ENCODE data around the gene BTBD6. TPM values are rescaled to one million over a fixed set of nuclear protein-coding genes. Genes with fewer than 3 reads are reported as not detected.

The BTBD6 gene
- total and polyA plus RNA-seq, 2 donors (not counting 3 experiments of a cell fraction or from before 2014, with no cell fraction given) = 63.1 to 65.0 TPM

DNA sequence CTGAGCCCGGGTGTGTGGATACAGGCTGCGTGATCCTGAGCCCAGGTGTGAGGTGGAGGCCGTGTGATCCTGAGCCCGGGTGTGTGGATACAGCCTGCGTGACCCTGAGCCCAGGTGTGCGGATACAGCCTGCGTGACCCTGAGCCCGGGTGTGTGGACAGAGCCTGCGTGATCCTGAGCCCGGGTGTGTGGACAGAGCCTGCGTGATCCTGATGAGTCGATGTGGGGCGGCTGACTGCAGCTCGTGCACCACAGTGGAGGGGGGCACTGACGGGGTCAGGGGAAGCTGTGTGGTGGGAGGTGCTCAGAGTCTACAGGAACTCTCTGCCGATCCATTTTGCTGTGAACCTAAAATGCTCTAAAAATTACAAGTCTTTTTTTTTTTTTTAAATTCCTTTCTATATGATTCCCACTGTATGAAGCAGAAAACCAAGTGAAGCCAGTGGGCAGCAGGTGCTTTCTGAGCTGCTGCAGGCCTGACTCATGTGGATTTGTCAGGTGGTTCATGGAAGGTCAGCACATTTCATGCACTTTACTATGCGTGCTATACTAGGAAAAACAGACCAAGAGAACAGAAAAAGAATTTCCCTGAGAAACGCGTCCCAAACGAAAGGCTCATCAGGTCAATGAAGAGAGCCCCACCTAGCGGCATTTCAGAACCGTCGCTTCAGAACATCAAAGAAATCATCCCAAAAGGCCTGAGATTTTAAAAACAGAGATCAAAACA is 33.2 kb downstream of the BTBD6 start:
- FAIRE-seq = peak; percentile 85
- no peak overlapping the region for H2AFZ ChIP-seq (ENCODE audit: low read depth, low read length)
- ChIA-PET CTCF (interaction anchor here (1.4 to 2.4 kb wide), 3 partner anchors 71 to 191 kb away, joined by 4 to 16 read pairs (median 6); partner anchors contain the start of gene JAG2), POLR2A (no interaction called here)
- no peaks in the 10 kb centered on the region for H3K9me1 ChIP-seq (replicated peaks; ENCODE audit: control insufficient read depth, extremely low read depth, insufficient read depth, low read length)
- no peak overlapping the region for H3K27ac ChIP-seq (ENCODE audit: insufficient read depth, low read depth, low read length)
- no peaks in the 10 kb centered on the region for H4K20me1 ChIP-seq (replicated peaks; ENCODE audit: control insufficient read depth, extremely low read depth, insufficient read depth, low read length)
- no peak overlapping the region for H3K4me3 ChIP-seq (replicated peaks in 1 of 3; ENCODE audit: insufficient read depth in 1 of 3, low read depth in 1 of 3, low read length in 3 of 3)
- H3K27me3 ChIP-seq (ENCODE audit: control insufficient read depth in 2 of 2, insufficient read depth in 2 of 2, low read length in 2 of 2) = no peaks in the 10 kb centered on the region
- peaks cover 0 to 5% of the 10 kb centered on the region in 2 experiments for H3K36me3 ChIP-seq (ENCODE audit: control insufficient read depth in 2 of 2, extremely low read depth in 1 of 2, insufficient read depth in 2 of 2, low read length in 2 of 2)
- DNase-seq (ENCODE audit: low read depth, low spot score) = peak; percentile 61
- BruUV-seq (replicated peaks) = no TSS peak
- H3K9me3 ChIP-seq (replicated peaks; ENCODE audit: control insufficient read depth, insufficient read depth, low read length) = no peaks in the 10 kb centered on the region
- no peak overlapping the region for H3K4me2 ChIP-seq (ENCODE audit: insufficient read depth, low read length)
- dilution Hi-C loops (cut with MboI; ENCODE audit: extremely low pct_ligation_motif_present, low sequenced_read_pairs) (no loop called here), intact Hi-C loops (cut with micrococcal nuclease) (loop anchor here (1.0 kb wide), 2 partner anchors 78 to 112 kb away; no protein-coding TSS in a partner anchor)
- peaks cover 7% of the 10 kb centered on the region for H3K79me2 ChIP-seq (ENCODE audit: control insufficient read depth, insufficient read depth, low read length)
- H3K9ac ChIP-seq (replicated peaks; ENCODE audit: extremely low read depth, insufficient read depth, low read length) = no peak overlapping the region
- no peak for TF ChIP-seq JUN (IDR thresholded peaks at IDR 0.05; ENCODE audit: borderline replicate concordance, insufficient read depth, insufficient read length, low read depth)
- TF ChIP-seq, protein P1, sequence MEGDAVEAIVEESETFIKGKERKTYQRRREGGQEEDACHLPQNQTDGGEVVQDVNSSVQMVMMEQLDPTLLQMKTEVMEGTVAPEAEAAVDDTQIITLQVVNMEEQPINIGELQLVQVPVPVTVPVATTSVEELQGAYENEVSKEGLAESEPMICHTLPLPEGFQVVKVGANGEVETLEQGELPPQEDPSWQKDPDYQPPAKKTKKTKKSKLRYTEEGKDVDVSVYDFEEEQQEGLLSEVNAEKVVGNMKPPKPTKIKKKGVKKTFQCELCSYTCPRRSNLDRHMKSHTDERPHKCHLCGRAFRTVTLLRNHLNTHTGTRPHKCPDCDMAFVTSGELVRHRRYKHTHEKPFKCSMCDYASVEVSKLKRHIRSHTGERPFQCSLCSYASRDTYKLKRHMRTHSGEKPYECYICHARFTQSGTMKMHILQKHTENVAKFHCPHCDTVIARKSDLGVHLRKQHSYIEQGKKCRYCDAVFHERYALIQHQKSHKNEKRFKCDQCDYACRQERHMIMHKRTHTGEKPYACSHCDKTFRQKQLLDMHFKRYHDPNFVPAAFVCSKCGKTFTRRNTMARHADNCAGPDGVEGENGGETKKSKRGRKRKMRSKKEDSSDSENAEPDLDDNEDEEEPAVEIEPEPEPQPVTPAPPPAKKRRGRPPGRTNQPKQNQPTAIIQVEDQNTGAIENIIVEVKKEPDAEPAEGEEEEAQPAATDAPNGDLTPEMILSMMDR (IDR thresholded peaks at IDR 0.05; ENCODE audit: extremely low read depth in 1 of 2, insufficient read depth in 1 of 2, low read depth in 1 of 2, low read length in 2 of 2) = peak; percentile 63 to 67
- H3K4me1 ChIP-seq (ENCODE audit: control insufficient read depth, extremely low read depth, insufficient read depth, low read length) = peaks cover 11% of the 10 kb centered on the region

DNA sequence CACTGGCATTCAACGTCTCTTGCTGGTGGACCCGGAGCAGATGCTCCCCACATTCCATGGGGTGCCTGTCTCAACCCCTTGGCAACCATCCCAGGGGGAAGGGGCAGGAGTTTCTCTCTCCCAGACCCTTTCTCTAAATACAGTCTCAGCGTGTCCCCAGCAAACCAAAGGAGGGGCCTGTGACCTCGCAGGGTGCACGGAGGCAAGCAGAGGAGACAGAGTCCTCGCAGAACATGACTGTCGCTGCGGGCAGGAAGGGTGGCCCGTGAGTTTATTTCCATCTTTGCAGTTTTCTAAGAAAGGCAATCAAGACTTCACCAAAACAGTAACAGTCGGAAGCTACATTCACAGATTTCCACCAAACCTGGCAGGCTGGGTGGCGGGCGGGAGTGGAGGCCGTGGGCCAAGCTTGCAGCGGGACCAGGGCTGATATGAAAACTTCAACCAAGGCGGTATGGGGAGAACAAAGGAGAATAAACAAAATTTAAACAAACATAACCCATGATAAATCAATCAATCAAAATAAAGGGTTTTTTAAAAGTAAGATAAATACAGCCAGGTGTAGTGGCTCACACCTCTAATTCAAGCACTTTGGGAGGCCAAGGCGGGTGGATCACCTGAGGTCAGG is 33.9 kb downstream of the BTBD6 start:
- Histone ChIP-seq H3K79me2 (ENCODE audit: control insufficient read depth, insufficient read depth, low read length) (peaks cover 9% of the 10 kb centered on the region), H3K27ac (ENCODE audit: insufficient read depth, low read depth, low read length) (no peak overlapping the region), H3K9me1 (replicated peaks; ENCODE audit: control insufficient read depth, extremely low read depth, insufficient read depth, low read length) (no peaks in the 10 kb centered on the region), H4K20me1 (replicated peaks; ENCODE audit: control insufficient read depth, extremely low read depth, insufficient read depth, low read length) (no peaks in the 10 kb centered on the region), H3K4me2 (ENCODE audit: insufficient read depth, low read length) (no peak overlapping the region), H3K9ac (replicated peaks; ENCODE audit: extremely low read depth, insufficient read depth, low read length) (no peak overlapping the region), H3K4me1 (ENCODE audit: control insufficient read depth, extremely low read depth, insufficient read depth, low read length) (peaks cover 11% of the 10 kb centered on the region), H3K4me3 (replicated peaks in 1 of 3; ENCODE audit: insufficient read depth in 1 of 3, low read depth in 1 of 3, low read length in 3 of 3) (no peak overlapping the region), H3K9me3 (replicated peaks; ENCODE audit: control insufficient read depth, insufficient read depth, low read length) (no peaks in the 10 kb centered on the region), H3K27me3 (ENCODE audit: control insufficient read depth in 2 of 2, insufficient read depth in 2 of 2, low read length in 2 of 2) (no peaks in the 10 kb centered on the region), H2AFZ (ENCODE audit: low read depth, low read length) (no peak overlapping the region), H3K36me3 (ENCODE audit: control insufficient read depth in 2 of 2, extremely low read depth in 1 of 2, insufficient read depth in 2 of 2, low read length in 2 of 2) (peaks cover 0 to 5% of the 10 kb centered on the region in 2 experiments)
- POLR2A ChIA-PET = no interaction called here
- CTCF ChIA-PET = interaction anchor here (1.4 to 2.4 kb wide), 3 partner anchors 70 to 192 kb away, joined by 4 to 16 read pairs (median 6); partner anchors contain the start of gene JAG2
- FAIRE-seq (no peak), DNase-seq (ENCODE audit: low read depth, low spot score) (no peak)
- intact Hi-C loops (cut with micrococcal nuclease) = no loop called here
- BruUV-seq (replicated peaks) = no TSS peak
- dilution Hi-C loops (cut with MboI; ENCODE audit: extremely low pct_ligation_motif_present, low sequenced_read_pairs) = no loop called here
- TF ChIP-seq GATA2 (IDR thresholded peaks at IDR 0.05; ENCODE audit: insufficient read depth, insufficient read length, low read depth, low read length) (no peak), JUN (IDR thresholded peaks at IDR 0.05; ENCODE audit: borderline replicate concordance, insufficient read depth, insufficient read length, low read depth) (no peak), MYC (IDR thresholded peaks at IDR 0.05; ENCODE audit: low read depth, low read length) (no peak), EZH2 (IDR thresholded peaks at IDR 0.05; ENCODE audit: borderline replicate concordance, low read depth, low read length, severe bottlenecking) (no peak), POLR2AphosphoS5 (IDR thresholded peaks at IDR 0.05; ENCODE audit: insufficient read depth, low read depth, low read length) (no peak), POLR2A (IDR thresholded peaks at IDR 0.05; ENCODE audit: low read depth, low read length) (no peak), FOS (IDR thresholded peaks at IDR 0.05; ENCODE audit: borderline replicate concordance, insufficient read depth, low read length) (no peak)
- TF ChIP-seq, protein P1 (IDR thresholded peaks at IDR 0.05; ENCODE audit: extremely low read depth in 1 of 2, insufficient read depth in 1 of 2, low read depth in 1 of 2, low read length in 2 of 2) = no peak
- TF ChIP-seq, protein P2, sequence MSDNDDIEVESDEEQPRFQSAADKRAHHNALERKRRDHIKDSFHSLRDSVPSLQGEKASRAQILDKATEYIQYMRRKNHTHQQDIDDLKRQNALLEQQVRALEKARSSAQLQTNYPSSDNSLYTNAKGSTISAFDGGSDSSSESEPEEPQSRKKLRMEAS (IDR thresholded peaks at IDR 0.05; ENCODE audit: insufficient read depth, insufficient read length) = no peak
